ENCODE measurements around the gene TIPIN.

TIPIN gene

GRCh38 chr15:66290518-66290917 is 66.0 kb downstream of the TIPIN start:
- H3K4me3 ChIP-seq (ENCODE audit: low read depth, low read length) = no peak overlapping the region
- TF ChIP-seq POLR2A (IDR thresholded peaks at IDR 0.05; ENCODE audit: extremely low read depth, insufficient read length) = no peak
- no peak for TF ChIP-seq MAX (IDR thresholded peaks at IDR 0.05; ENCODE audit: low read depth, low read length)
- no peak for TF ChIP-seq MYC (IDR thresholded peaks at IDR 0.05; ENCODE audit: low read depth, low read length)
- no peak for TF ChIP-seq CTCF (IDR thresholded peaks at IDR 0.05; ENCODE audit: low read depth, low read length)
- no peak for DNase-seq (ENCODE audit: low read depth)

- H3K4me3 ChIP-seq (ENCODE audit: low read depth, low read length) = no peak overlapping the region
- TF ChIP-seq POLR2A (IDR thresholded peaks at IDR 0.05; ENCODE audit: extremely low read depth, insufficient read length) (no peak), MAX (IDR thresholded peaks at IDR 0.05; ENCODE audit: low read depth, low read length) (no peak), CTCF (IDR thresholded peaks at IDR 0.05; ENCODE audit: low read depth, low read length) (no peak), MYC (IDR thresholded peaks at IDR 0.05; ENCODE audit: low read depth, low read length) (no peak)
- DNase-seq (ENCODE audit: low read depth) = no peak
These were observed 66.5 kb downstream of the TIPIN start for GRCh38 chr15:66290007-66290406.

- no peak for DNase-seq (ENCODE audit: low read depth)
- no peak for TF ChIP-seq POLR2A (IDR thresholded peaks at IDR 0.05; ENCODE audit: extremely low read depth, insufficient read length)
- no peak for TF ChIP-seq CTCF (IDR thresholded peaks at IDR 0.05; ENCODE audit: low read depth, low read length)
- no peak for TF ChIP-seq MAX (IDR thresholded peaks at IDR 0.05; ENCODE audit: low read depth, low read length)
- TF ChIP-seq MYC (IDR thresholded peaks at IDR 0.05; ENCODE audit: low read depth, low read length) = no peak
- no peak overlapping the region for H3K4me3 ChIP-seq (ENCODE audit: low read depth, low read length)
These were observed 67.8 kb downstream of the TIPIN start for GRCh38 chr15:66288551-66289185.

- no peak overlapping the region for H3K4me3 ChIP-seq (ENCODE audit: low read depth, low read length)
- no peak for TF ChIP-seq MAX (IDR thresholded peaks at IDR 0.05; ENCODE audit: low read depth, low read length)
- TF ChIP-seq POLR2A (IDR thresholded peaks at IDR 0.05; ENCODE audit: extremely low read depth, insufficient read length) = no peak
- no peak for TF ChIP-seq CTCF (IDR thresholded peaks at IDR 0.05; ENCODE audit: low read depth, low read length)
- no peak for TF ChIP-seq MYC (IDR thresholded peaks at IDR 0.05; ENCODE audit: low read depth, low read length)
- DNase-seq (ENCODE audit: low read depth) = no peak
These were observed 68.4 kb downstream of the TIPIN start for GRCh38 chr15:66288093-66288492.

GRCh38 chr15:66287461-66288057 is 68.9 kb downstream of the TIPIN start:
- H3K4me3 ChIP-seq (ENCODE audit: low read depth, low read length) = no peak overlapping the region
- no peak for TF ChIP-seq POLR2A (IDR thresholded peaks at IDR 0.05; ENCODE audit: extremely low read depth, insufficient read length)
- no peak for TF ChIP-seq MYC (IDR thresholded peaks at IDR 0.05; ENCODE audit: low read depth, low read length)
- peak; percentile 35 for TF ChIP-seq CTCF (IDR thresholded peaks at IDR 0.05; ENCODE audit: low read depth, low read length)
- TF ChIP-seq MAX (IDR thresholded peaks at IDR 0.05; ENCODE audit: low read depth, low read length) = no peak
- DNase-seq (ENCODE audit: low read depth) = peak; percentile 33
